T-helper 1 cell treated with Interleukin-12 subunit alpha and Interleukin-12 subunit beta and Interleukin-4 antibody, amounts not matched to agents 30 μg/mL and 1 μg/mL, for 36 hours (primary cell): Measurements from ENCODE around the gene CNMD.

ENCODE experiments used
- H3K27ac Mint-ChIP-seq: one replicate; pipeline ENCODE4 v1.8.0; 2021; ENCODE audit warnings: mild to moderate bottlenecking, mixed read lengths
- H3K27me3 Mint-ChIP-seq: one replicate; pipeline ENCODE4 v1.8.0; 2021; ENCODE audit warnings: low read depth, mixed read lengths
- H3K36me3 Mint-ChIP-seq: one replicate; pipeline ENCODE4 v1.8.0; 2021; ENCODE audit warnings: low read depth, mixed read lengths
- H3K4me1 Mint-ChIP-seq: one replicate; pipeline ENCODE4 v1.8.0; 2021; ENCODE audit warnings: low read depth, mixed read lengths
- H3K4me3 Mint-ChIP-seq: one replicate; pipeline ENCODE4 v1.8.0; 2021; ENCODE audit warnings: mild to moderate bottlenecking, moderate library complexity, mixed read lengths
- H3K9me3 Mint-ChIP-seq: one replicate; pipeline ENCODE4 v1.8.0; 2021; ENCODE audit warnings: mixed read lengths

The CNMD gene

DNA sequence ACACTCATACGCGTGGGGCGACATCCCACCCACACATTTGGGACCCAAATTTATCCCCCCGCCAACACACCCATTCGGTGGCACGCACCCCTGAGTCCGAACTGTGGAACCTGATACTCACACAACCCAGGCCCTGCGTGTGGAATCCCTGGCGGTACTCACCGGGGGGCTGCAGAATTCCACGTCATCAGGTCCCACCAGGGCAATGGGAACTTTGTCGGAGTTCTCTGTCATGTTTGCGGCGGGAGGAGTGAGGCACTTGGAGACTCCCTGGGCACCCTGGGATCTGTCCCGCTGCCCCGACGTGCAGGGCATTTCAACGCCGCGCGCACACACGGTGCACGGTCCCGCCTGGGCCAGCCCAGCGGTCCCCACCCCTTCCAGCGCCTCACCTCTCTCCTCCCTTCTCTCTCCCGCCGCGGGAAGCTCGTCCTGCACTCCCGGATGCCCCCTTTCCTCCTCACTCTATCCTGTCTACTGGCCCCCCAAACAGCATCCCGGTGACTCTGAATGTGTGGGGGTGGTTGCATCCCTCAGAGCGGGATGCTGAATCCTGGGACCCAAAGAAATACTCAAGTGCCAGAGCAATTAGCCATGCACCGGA is at the start of gene CNMD:
Gene CNMD, minus strand, starts transcription at position 353 of the 604 bp plus-strand sequence. Its CDS starts 119 bp downstream, at position 234.
- no peaks in the 10 kb centered on the region for H3K36me3 Mint-ChIP-seq
- H3K4me3 Mint-ChIP-seq: peak within 1 kb of the TSS; percentile 41
- no peaks in the 10 kb centered on the region for H3K4me1 Mint-ChIP-seq
- H3K27me3 Mint-ChIP-seq: peaks cover 54% of the 10 kb centered on the region
- no peaks in the 10 kb centered on the region for H3K9me3 Mint-ChIP-seq
- no peak within 1 kb of the TSS for H3K27ac Mint-ChIP-seq

DNA sequence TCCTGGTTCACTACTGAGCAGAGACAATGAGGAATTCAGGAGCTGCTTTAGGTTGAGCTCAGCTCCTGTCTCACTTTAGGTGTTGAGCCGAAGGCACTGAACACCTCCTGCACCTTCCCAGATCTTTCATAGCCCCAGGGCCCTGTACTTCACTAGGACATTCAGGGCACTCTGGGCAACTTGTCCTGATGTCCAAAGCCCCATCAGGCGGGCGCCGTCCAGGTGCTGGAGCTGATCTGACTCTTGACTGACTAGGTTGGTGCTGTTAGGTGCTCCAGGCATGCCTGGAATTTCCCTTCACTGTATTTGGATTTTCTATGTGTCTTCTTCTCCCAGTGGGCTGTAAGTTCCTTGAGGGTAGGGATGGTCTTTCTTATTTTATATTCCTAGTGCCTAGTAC is 48.4 kb upstream of the CNMD start:
- Mint-ChIP-seq H3K9me3 (no peaks in the 10 kb centered on the region), H3K27me3 (no peaks in the 10 kb centered on the region), H3K27ac (no peak overlapping the region), H3K4me3 (no peak overlapping the region), H3K36me3 (no peaks in the 10 kb centered on the region), H3K4me1 (no peaks in the 10 kb centered on the region)

DNA sequence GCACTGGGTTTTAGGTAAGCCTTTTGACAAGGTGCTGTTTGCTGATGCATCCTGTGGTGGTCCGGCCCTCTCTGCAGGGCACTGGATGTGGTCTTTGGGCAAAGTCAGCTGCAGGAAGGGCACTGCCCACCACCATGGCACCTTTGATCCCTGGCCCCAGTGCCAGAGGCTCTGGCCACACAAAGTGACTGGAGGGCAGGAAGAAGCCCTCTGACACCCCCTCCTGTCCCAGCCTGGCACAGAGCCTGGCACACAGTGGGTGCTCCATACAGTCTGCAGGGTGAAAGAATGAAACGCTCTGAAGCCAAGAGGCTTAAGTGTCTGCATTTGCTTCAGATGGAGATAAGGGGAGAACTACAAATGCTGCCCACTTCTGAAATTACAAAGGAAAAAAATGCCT is 47.6 kb upstream of the CNMD start:
- Mint-ChIP-seq H3K27me3 (no peaks in the 10 kb centered on the region), H3K4me1 (no peaks in the 10 kb centered on the region), H3K36me3 (no peaks in the 10 kb centered on the region), H3K9me3 (no peaks in the 10 kb centered on the region), H3K27ac (no peak overlapping the region), H3K4me3 (no peak overlapping the region)

DNA sequence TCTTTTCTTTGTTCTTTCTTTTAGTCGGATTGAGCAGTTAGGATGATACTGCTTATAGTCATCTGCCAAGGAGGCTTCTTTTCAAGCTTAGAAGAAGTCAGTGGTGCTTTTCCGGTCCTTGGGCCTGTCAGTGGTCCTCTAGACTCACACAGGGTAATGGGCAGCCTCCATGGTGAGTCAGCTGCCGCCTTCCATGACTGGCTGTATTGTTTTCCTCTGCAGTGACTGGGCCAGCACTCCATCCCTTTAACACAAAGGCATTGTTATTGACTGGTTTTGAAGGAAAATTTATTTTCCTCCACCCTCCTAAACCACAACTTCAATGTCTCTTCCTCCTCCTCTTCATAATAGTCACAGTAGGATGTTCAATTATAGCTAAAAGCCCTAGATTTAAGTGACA is 47.1 kb upstream of the CNMD start:
- Mint-ChIP-seq H3K27me3 (no peaks in the 10 kb centered on the region), H3K4me1 (no peaks in the 10 kb centered on the region), H3K27ac (no peak overlapping the region), H3K4me3 (no peak overlapping the region), H3K36me3 (no peaks in the 10 kb centered on the region), H3K9me3 (no peaks in the 10 kb centered on the region)

DNA sequence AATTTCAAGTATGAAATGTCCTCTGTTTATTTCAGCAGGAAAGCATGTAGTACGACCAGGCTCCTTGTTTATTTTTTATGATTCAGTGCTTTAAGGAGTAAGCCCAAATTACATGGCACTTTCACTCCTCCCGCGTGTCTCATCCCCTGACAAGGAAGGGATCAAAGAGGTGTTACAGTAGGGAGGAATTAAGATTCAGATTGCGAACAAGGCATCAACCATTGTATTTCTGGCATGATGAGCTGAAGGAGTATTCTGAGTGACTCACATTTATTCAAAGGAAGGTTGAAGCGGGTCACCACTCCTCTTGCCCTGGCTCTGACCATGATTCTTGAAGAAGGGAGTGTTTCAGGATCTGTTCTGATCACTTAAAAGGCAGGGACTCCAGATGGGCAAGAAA is 46.1 kb upstream of the CNMD start:
- Mint-ChIP-seq H3K4me1 (no peaks in the 10 kb centered on the region), H3K36me3 (no peaks in the 10 kb centered on the region), H3K27ac (no peak overlapping the region), H3K9me3 (no peaks in the 10 kb centered on the region), H3K27me3 (no peaks in the 10 kb centered on the region), H3K4me3 (no peak overlapping the region)

DNA sequence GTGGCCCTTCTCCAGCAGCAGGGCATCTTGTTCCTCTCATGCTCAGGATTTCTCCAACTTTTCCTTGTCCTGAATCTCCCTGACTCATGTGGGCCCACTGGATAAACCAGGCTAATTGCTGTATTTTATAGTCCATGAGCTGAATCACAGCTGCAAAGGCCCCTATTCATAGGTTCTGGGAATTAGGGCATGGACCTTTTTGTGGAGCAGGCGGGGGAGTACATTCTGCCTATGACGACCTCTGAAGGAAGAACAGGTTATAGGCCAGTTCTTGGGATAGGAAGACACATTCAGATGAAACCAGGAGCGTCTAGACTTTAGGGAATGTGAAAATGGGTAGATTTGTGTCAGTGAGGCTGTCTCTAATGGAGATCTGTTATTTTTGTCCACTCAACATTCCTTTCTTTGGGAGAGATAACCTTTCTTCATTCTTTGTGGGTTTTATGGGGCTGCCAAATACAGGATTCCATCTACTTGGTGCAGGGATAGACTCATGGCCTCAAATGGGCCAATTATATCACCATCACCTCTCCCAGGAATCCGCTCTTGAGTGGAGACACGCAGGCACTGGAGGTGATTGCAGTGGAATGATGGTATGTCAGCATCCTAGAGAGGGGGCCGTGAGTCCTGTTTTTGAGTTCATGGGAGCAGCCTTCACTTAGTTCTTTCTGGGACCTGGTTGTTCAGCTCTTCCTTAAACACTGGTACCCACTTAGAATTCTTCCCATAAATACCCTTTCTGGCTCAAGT is 45.1 kb upstream of the CNMD start:
- Mint-ChIP-seq H3K36me3 (no peaks in the 10 kb centered on the region), H3K27me3 (no peaks in the 10 kb centered on the region), H3K9me3 (no peaks in the 10 kb centered on the region), H3K4me1 (no peaks in the 10 kb centered on the region), H3K27ac (no peak overlapping the region), H3K4me3 (no peak overlapping the region)

DNA sequence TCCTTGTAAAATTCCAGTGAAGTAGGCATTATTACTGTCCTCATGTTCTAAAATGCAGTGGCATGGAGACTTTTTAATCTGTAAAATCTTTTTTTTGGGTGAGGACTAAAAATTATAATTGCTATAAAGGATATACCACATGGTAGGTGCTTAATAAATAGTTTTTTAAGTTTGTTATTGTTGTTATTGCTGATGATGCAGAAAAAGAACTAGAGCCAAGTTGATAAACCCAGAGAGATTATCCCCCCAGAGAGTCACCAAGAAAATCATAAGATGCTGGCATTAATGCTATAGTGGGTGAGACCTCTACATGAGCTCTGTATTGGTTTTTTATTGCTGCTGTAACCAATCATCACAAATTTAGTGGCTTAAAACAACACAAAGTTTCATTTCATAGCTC is 44.3 kb upstream of the CNMD start:
- Mint-ChIP-seq H3K4me3 (no peak overlapping the region), H3K4me1 (no peaks in the 10 kb centered on the region), H3K36me3 (no peaks in the 10 kb centered on the region), H3K27me3 (no peaks in the 10 kb centered on the region), H3K9me3 (no peaks in the 10 kb centered on the region), H3K27ac (no peak overlapping the region)

DNA sequence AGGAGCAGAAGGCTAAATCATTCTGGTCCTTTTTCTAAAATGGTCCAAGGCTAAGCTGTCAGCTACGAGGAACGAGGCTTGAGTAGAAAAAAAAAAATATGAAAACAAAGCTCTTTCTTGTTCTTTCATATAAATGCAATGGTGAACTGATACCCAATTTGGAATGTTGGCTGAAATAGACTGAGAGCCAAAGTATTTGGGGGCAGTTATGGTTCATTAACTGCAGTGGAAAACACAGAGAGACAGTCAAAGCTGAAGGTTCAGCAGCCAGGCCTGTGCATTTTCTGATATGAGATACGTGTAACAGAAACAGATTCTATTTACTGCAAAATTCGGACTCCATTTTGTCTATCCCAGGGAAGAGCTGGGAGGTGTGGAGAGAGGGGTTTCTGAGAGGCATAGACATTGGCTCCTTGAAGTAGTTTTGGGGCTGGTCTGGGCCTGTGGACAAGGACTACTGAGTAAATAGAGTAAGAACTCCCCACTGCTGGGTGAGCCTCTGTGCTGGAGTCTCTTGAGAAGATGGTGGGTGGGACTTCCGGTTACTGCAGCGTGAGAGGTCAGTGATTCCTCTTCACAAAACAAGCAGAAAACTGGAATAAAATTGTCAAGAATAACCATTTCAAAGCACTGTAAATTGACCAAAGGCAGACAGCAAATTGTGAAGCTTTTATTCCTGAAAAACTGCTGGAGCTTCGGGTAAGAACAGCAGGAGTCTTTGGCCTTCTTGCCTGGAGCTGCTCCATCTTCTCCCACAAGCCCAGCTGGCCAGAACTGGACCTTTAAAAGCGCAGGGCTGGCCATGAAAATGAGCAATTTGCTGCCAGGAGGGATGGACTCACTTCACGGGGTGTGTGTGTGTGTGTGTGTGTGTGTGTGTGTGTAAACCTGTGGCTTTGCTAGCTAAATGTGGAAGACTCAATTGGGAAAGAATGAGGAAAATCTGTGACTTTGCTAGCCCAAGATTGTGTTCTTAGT is 43.1 kb upstream of the CNMD start:
- no peaks in the 10 kb centered on the region for H3K9me3 Mint-ChIP-seq
- H3K36me3 Mint-ChIP-seq: no peaks in the 10 kb centered on the region
- H3K27me3 Mint-ChIP-seq: no peaks in the 10 kb centered on the region
- H3K4me3 Mint-ChIP-seq: no peak overlapping the region
- no peaks in the 10 kb centered on the region for H3K4me1 Mint-ChIP-seq
- H3K27ac Mint-ChIP-seq: no peak overlapping the region

DNA sequence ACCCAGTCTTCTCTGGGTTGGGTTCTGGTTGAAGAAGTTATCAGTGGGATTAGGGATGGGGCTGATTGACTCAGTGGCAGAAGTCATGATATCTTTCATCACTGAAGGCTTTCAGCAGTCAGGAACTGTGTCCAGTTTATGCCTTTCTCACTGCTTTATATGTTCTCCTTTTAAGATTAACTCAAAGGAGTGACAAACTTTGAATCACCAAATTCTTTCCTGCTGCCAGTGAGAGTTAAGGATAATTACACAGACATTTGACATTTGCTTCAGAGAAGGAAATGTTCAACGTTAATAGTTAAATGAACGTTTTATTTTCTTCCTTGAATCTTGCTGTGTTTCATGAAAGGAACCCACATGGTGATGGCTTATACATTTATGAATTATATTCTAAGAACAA is 41.0 kb upstream of the CNMD start:
- no peaks in the 10 kb centered on the region for H3K9me3 Mint-ChIP-seq
- H3K27ac Mint-ChIP-seq: no peak overlapping the region
- no peaks in the 10 kb centered on the region for H3K27me3 Mint-ChIP-seq
- no peaks in the 10 kb centered on the region for H3K36me3 Mint-ChIP-seq
- H3K4me1 Mint-ChIP-seq: no peaks in the 10 kb centered on the region
- H3K4me3 Mint-ChIP-seq: no peak overlapping the region

DNA sequence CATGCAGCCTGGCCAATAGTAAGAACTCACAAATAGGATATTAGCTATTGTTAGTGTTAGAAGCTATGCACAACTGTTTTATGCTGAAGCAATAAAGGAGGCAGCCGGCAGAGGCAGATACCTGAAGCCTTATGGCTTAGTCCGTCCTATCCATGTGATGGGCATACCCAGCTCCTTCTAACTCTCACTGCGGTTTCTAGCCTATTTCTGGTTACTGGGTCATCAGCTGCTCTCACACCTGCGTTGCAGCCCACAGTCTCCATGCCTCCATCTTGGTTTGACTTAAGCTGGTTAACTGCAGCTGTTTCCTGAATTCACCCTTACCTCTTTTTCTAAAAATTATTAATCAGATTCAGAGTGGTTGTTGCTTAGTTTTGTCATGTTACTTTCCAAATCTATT is 40.5 kb upstream of the CNMD start:
- no peaks in the 10 kb centered on the region for H3K36me3 Mint-ChIP-seq
- no peak overlapping the region for H3K4me3 Mint-ChIP-seq
- no peaks in the 10 kb centered on the region for H3K4me1 Mint-ChIP-seq

DNA sequence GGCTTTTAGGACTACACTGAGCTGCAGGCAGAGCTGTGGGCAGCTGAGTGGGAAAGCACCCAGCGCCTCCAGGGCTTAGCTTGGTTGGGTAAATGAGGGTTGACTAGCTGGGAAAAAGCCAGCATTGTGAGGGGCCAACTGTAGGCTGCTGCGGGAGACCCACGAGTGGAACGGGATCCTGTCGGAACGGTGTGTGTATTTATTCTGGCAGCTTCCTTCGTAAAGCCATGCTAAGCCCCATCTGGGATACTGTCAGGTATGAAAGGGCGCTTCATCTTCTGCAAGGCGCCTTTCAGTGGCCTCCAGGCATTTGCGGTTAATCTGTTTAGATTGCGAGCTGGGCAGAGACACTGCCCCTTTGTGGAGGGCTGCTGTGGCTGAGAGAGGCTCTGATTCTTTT is 39.5 kb upstream of the CNMD start:
- Mint-ChIP-seq H3K36me3 (no peaks in the 10 kb centered on the region), H3K27me3 (no peaks in the 10 kb centered on the region), H3K27ac (no peak overlapping the region), H3K4me1 (no peaks in the 10 kb centered on the region), H3K9me3 (no peaks in the 10 kb centered on the region), H3K4me3 (no peak overlapping the region)

More for the DNA sequence above, 40.5 kb upstream of the CNMD start:
- H3K27ac Mint-ChIP-seq: no peak overlapping the region
- no peaks in the 10 kb centered on the region for H3K27me3 Mint-ChIP-seq
- H3K9me3 Mint-ChIP-seq: no peaks in the 10 kb centered on the region

DNA sequence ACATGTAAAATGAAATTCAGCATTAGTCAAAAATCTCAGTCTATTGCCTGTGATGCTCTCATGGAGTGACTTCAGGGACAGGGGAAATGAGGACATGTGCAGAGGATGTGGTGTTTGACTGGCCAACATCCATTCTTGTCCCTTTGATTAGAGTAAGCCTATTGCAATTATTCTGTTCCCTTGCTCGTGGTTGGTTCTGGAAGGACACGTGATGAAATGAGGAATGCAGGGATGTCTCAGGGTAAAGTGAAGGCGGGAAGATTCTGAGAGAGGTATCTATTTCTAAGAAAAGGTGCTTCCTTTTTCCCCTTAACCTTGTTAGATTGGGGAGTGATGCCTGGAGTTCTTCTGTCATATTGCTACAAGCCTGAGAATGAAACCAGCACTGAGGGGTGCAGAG is 37.1 kb upstream of the CNMD start:
- H3K4me1 Mint-ChIP-seq: no peaks in the 10 kb centered on the region
- no peak overlapping the region for H3K4me3 Mint-ChIP-seq
- H3K9me3 Mint-ChIP-seq: no peaks in the 10 kb centered on the region
- no peaks in the 10 kb centered on the region for H3K36me3 Mint-ChIP-seq
- no peaks in the 10 kb centered on the region for H3K27me3 Mint-ChIP-seq
- no peak overlapping the region for H3K27ac Mint-ChIP-seq

DNA sequence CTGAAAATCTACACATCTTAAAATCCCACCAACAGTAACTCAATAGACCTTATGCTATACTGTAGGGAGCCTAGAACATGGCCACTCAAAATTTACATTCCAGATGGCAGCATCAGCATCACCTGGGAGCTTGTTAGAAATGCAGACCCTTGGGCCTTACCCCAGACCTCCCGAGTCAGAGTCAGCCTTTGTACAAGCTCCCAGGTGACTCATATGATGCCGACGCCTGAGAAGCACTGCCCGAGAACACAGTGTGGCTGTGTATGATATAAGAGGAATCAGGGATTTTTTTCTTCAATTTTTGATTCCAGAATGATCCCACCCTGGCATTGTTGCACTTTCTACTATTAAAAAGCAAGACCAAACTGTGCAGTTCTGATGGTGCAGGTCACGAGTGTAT is 35.9 kb upstream of the CNMD start:
- H3K9me3 Mint-ChIP-seq: no peaks in the 10 kb centered on the region
- no peaks in the 10 kb centered on the region for H3K27me3 Mint-ChIP-seq
- H3K4me1 Mint-ChIP-seq: no peaks in the 10 kb centered on the region
- H3K27ac Mint-ChIP-seq: no peak overlapping the region
- no peak overlapping the region for H3K4me3 Mint-ChIP-seq
- no peaks in the 10 kb centered on the region for H3K36me3 Mint-ChIP-seq

DNA sequence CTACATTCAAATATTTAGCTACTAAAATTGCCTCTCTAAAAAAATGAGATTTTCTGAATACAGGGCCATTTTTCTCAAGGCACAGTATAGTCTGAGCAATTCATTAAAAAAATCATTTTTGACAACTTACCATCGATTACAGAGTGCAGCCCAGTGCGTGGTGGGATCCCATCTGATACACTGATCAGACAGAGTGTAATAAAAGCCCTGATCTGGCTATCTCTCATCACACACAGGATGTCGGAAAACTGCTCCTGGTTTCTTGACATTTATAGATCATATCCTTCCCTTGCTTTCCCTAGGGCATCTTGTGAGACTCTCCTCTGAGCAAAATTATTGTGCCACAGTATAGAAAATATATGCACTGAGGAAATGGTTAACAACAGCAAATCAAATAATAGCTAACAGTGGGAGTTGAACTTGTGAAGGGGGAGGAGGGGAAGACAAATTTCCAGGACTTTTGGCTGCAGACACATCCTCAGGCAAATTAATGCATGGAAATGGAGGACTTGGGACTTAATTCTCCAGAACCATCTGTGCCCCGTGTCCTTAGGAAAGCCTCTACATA is 28.4 kb upstream of the CNMD start:
- no peaks in the 10 kb centered on the region for H3K36me3 Mint-ChIP-seq
- H3K4me1 Mint-ChIP-seq: no peaks in the 10 kb centered on the region
- no peaks in the 10 kb centered on the region for H3K27me3 Mint-ChIP-seq
- no peak overlapping the region for H3K4me3 Mint-ChIP-seq
- no peak overlapping the region for H3K27ac Mint-ChIP-seq
- no peaks in the 10 kb centered on the region for H3K9me3 Mint-ChIP-seq
